ENCODE data around the gene AHCYL1.
A peak's percentile ranks its signal among the peaks of the same experiment; 100 is the strongest.
"Not testable (repeated sequence)": the region's sequence is repeated elsewhere in the genome, so short reads cannot be mapped to it uniquely, and the experiment has no call there.

Gene AHCYL1

GRCh38 chr1:109984456-109985246 is at the start of gene AHCYL1:
AHCYL1 (plus strand) TSS chr1:109984765; CDS start chr1:109985053, 288 bp downstream.
- DNase-seq (ENCODE audit: low read depth) = peak; percentile 100

- no peak for DNase-seq (ENCODE audit: low read depth)
Observed at GRCh38 chr1:109935451-109935900, 49.1 kb upstream of the AHCYL1 start.

- no peak for DNase-seq (ENCODE audit: low read depth)
Observed at GRCh38 chr1:109937738-109938137, 46.8 kb upstream of the AHCYL1 start.

- DNase-seq (ENCODE audit: low read depth) = no peak
Observed at GRCh38 chr1:109938556-109938955, 46.0 kb upstream of the AHCYL1 start.

GRCh38 chr1:109942434-109942833 is 42.1 kb upstream of the AHCYL1 start:
- no peak for DNase-seq (ENCODE audit: low read depth)

GRCh38 chr1:109944541-109944940 is 40.0 kb upstream of the AHCYL1 start:
- DNase-seq (ENCODE audit: low read depth) = no peak

- no peak for DNase-seq (ENCODE audit: low read depth)
Observed at GRCh38 chr1:109946511-109946910, 38.1 kb upstream of the AHCYL1 start.

GRCh38 chr1:109947582-109948284 is 36.8 kb upstream of the AHCYL1 start:
- no peak for DNase-seq (ENCODE audit: low read depth)

GRCh38 chr1:109948285-109948630 is 36.3 kb upstream of the AHCYL1 start:
- no peak for DNase-seq (ENCODE audit: low read depth)

- DNase-seq (ENCODE audit: low read depth) = no peak
Observed at GRCh38 chr1:109950038-109950437, 34.5 kb upstream of the AHCYL1 start.

GRCh38 chr1:109950509-109950908 is 34.1 kb upstream of the AHCYL1 start:
- DNase-seq (ENCODE audit: low read depth) = no peak

GRCh38 chr1:109951501-109951900 is 33.1 kb upstream of the AHCYL1 start:
- not testable (repeated sequence) for DNase-seq (ENCODE audit: low read depth)

- no peak for DNase-seq (ENCODE audit: low read depth)
Observed at GRCh38 chr1:109954041-109954512, 30.5 kb upstream of the AHCYL1 start.

GRCh38 chr1:109959632-109959973 is 25.0 kb upstream of the AHCYL1 start:
- no peak for DNase-seq (ENCODE audit: low read depth)

GRCh38 chr1:109959974-109960744 is 24.4 kb upstream of the AHCYL1 start:
- DNase-seq (ENCODE audit: low read depth) = no peak

GRCh38 chr1:109960745-109961094 is 23.8 kb upstream of the AHCYL1 start:
- DNase-seq (ENCODE audit: low read depth) = no peak

- no peak for DNase-seq (ENCODE audit: low read depth)
Observed at GRCh38 chr1:109963864-109964263, 20.7 kb upstream of the AHCYL1 start.

- DNase-seq (ENCODE audit: low read depth) = no peak
Observed at GRCh38 chr1:109969146-109969829, 15.3 kb upstream of the AHCYL1 start.

- no peak for DNase-seq (ENCODE audit: low read depth)
Observed at GRCh38 chr1:109969907-109970306, 14.7 kb upstream of the AHCYL1 start.

GRCh38 chr1:109971559-109971958 is 13.0 kb upstream of the AHCYL1 start:
- no peak for DNase-seq (ENCODE audit: low read depth)

- DNase-seq (ENCODE audit: low read depth) = no peak
Observed at GRCh38 chr1:109974191-109974590, 10.4 kb upstream of the AHCYL1 start.

- no peak for DNase-seq (ENCODE audit: low read depth)
Observed at GRCh38 chr1:109975718-109976117, 8.8 kb upstream of the AHCYL1 start.

Measured in stimulated activated CD4-positive, alpha-beta T cell treated with anti-CD3 and anti-CD28 coated beads, Interleukin-2, amount 100 ng/mL, for 4 hours (primary cell).